Activated naive CD8-positive, alpha-beta T cell (primary cell): ENCODE data around the gene NODAL.

Experiments used
- H3K27ac Mint-ChIP-seq: one replicate; pipeline ENCODE4 v1.8.0; 2021; ENCODE audit warnings: mixed read lengths
- H3K27me3 Mint-ChIP-seq: one replicate; pipeline ENCODE4 v1.8.0; 2021; ENCODE audit warnings: mixed read lengths
- H3K36me3 Mint-ChIP-seq: one replicate; pipeline ENCODE4 v1.8.0; 2021; ENCODE audit warnings: mixed read lengths
- H3K4me1 Mint-ChIP-seq: one replicate; pipeline ENCODE4 v1.8.0; 2021; ENCODE audit warnings: low read depth, mixed read lengths
- H3K4me3 Mint-ChIP-seq: one replicate; pipeline ENCODE4 v1.8.0; 2021; ENCODE audit warnings: mild to moderate bottlenecking, mixed read lengths
- H3K9me3 Mint-ChIP-seq: one replicate; pipeline ENCODE4 v1.8.0; 2021; ENCODE audit warnings: low read depth, mixed read lengths

The NODAL gene

DNA sequence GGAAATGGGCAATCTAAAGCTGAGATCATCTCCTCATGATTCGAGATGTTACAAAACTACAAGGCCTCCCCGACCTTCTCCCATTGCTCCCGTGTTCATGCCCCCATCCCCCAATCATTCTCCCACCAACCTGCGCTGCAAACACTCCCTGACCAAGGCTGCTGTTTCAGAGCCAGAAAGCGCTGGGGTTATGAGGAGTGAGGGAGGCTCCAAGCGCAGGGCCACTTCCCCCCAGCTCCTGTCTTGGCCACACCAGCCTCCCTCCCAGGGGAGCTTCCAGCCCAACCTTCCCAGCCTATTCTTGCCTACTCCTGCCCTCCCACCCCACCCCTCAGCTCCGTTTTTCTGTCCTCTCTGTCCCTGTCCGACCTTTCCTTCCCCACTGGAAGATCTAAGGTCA is 14.7 kb upstream of the NODAL start:
- no peaks in the 10 kb centered on the region for H3K36me3 Mint-ChIP-seq

DNA sequence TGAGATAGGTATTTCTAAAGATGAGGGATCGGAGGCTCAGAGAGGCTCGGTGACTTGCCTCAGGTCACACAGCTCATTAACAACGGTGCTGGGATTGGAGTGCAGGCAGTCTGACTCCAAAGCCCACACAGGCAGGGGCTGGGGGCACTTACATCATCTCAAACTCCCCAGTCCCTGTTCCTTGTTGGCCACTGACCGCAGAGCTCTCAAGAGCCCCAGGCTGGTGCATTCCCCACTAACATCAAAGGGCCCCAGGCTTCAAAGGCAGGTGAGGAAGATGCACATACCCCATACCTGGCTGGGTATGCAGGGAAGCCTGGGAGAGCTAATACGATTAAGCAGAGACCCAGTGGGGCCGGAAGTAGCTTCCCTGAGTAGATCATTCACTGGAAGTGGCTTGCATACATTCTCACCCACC is 13.7 kb upstream of the NODAL start:
- no peaks in the 10 kb centered on the region for H3K9me3 Mint-ChIP-seq
- H3K4me3 Mint-ChIP-seq, result no peak overlapping the region
- no peak overlapping the region for H3K27ac Mint-ChIP-seq
- no peaks in the 10 kb centered on the region for H3K36me3 Mint-ChIP-seq
- peaks cover 9% of the 10 kb centered on the region for H3K4me1 Mint-ChIP-seq
- peaks cover 11% of the 10 kb centered on the region for H3K27me3 Mint-ChIP-seq

More for the DNA sequence above, 14.7 kb upstream of the NODAL start:
- no peak overlapping the region for H3K27ac Mint-ChIP-seq
- H3K4me3 Mint-ChIP-seq, result no peak overlapping the region
- peaks cover 9% of the 10 kb centered on the region for H3K4me1 Mint-ChIP-seq
- no peaks in the 10 kb centered on the region for H3K9me3 Mint-ChIP-seq
- H3K27me3 Mint-ChIP-seq, result peaks cover 16% of the 10 kb centered on the region

- Mint-ChIP-seq H3K36me3 (no peaks in the 10 kb centered on the region), H3K27me3 (peaks cover 3% of the 10 kb centered on the region), H3K9me3 (no peaks in the 10 kb centered on the region), H3K27ac (no peak overlapping the region), H3K4me3 (no peak overlapping the region), H3K4me1 (no peaks in the 10 kb centered on the region)
Observed at GRCh38 chr10:70448236-70448635, 6.8 kb upstream of the NODAL start.

DNA sequence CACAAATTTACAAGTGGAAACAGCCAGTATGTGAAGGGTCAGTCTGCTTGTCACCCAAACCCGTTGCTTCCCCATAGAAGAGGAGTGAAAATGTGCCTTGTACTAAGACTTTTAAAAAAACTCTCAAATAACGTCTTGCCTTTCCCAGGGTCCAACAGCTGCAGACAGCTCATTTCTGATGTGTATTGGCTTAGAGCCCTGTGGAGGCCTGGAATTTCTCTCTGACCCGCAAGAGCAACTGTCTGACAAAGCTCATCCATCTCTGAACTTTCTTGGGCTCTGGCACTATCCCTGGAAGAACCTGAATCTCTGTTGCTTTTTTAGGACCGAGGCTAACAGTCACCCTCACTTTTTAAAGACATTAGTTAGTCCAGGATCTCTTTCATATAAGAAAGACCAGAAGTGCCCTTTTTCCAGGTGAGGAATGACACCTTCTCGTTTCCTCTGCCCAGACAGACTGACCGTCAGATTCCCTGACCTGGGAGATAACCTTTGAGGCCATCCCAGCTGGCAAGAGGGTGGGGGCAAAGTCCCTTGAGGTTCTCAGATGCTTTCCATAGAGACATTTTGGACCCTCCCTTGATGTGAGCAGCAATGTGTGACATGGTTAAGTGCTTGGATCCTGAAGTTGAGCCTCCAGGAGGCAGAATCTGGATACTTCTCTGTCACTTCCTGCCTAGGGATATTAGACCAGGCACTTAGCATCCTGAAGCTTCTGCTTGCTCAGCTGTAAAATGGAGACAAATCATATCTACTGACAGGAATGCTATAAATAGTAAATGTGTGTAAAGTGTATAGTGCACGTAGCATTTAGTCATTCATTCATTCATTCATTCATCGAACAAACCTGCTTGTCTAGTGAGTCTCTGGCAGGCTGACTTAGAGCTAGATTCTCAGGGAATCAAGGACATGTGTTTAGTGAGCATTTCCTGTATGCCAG is 4.5 kb upstream of the NODAL start:
- H3K9me3 Mint-ChIP-seq, result no peaks in the 10 kb centered on the region
- peaks cover 10% of the 10 kb centered on the region for H3K27me3 Mint-ChIP-seq
- H3K36me3 Mint-ChIP-seq, result no peaks in the 10 kb centered on the region
- H3K4me1 Mint-ChIP-seq, result peaks cover 5% of the 10 kb centered on the region
- H3K27ac Mint-ChIP-seq, result no peak overlapping the region
- H3K4me3 Mint-ChIP-seq, result no peak overlapping the region

- H3K36me3 Mint-ChIP-seq, result peaks cover 2% of the 10 kb centered on the region
- H3K9me3 Mint-ChIP-seq, result no peaks in the 10 kb centered on the region
- peaks cover 12% of the 10 kb centered on the region for H3K4me1 Mint-ChIP-seq
- H3K27me3 Mint-ChIP-seq, result peaks cover 14% of the 10 kb centered on the region
- no peak overlapping the region for H3K4me3 Mint-ChIP-seq
- H3K27ac Mint-ChIP-seq, result no peak overlapping the region
Observed at GRCh38 chr10:70444744-70445143, 3.3 kb upstream of the NODAL start.

- peaks cover 12% of the 10 kb centered on the region for H3K4me1 Mint-ChIP-seq
- H3K27me3 Mint-ChIP-seq, result peaks cover 18% of the 10 kb centered on the region
- no peak overlapping the region for H3K27ac Mint-ChIP-seq
- H3K4me3 Mint-ChIP-seq, result peak overlapping the region; percentile 40
- peaks cover 2% of the 10 kb centered on the region for H3K36me3 Mint-ChIP-seq
- H3K9me3 Mint-ChIP-seq, result no peaks in the 10 kb centered on the region
Observed at GRCh38 chr10:70442332-70442988, 979 bp upstream of the NODAL start.

GRCh38 chr10:70441895-70442309 is 421 bp upstream of the NODAL start:
- H3K4me1 Mint-ChIP-seq, result peaks cover 12% of the 10 kb centered on the region
- peak overlapping the region; percentile 49 for H3K4me3 Mint-ChIP-seq
- H3K36me3 Mint-ChIP-seq, result peaks cover 2% of the 10 kb centered on the region
- peaks cover 18% of the 10 kb centered on the region for H3K27me3 Mint-ChIP-seq
- no peaks in the 10 kb centered on the region for H3K9me3 Mint-ChIP-seq
- no peak overlapping the region for H3K27ac Mint-ChIP-seq

- H3K36me3 Mint-ChIP-seq, result peaks cover 2% of the 10 kb centered on the region
- no peaks in the 10 kb centered on the region for H3K9me3 Mint-ChIP-seq
- H3K27me3 Mint-ChIP-seq, result peaks cover 18% of the 10 kb centered on the region
- peak overlapping the region; percentile 46 for H3K27ac Mint-ChIP-seq
- H3K4me3 Mint-ChIP-seq, result peak overlapping the region; percentile 84
- H3K4me1 Mint-ChIP-seq, result peaks cover 12% of the 10 kb centered on the region
Observed at GRCh38 chr10:70440296-70441160, 953 bp downstream of the NODAL start.

DNA sequence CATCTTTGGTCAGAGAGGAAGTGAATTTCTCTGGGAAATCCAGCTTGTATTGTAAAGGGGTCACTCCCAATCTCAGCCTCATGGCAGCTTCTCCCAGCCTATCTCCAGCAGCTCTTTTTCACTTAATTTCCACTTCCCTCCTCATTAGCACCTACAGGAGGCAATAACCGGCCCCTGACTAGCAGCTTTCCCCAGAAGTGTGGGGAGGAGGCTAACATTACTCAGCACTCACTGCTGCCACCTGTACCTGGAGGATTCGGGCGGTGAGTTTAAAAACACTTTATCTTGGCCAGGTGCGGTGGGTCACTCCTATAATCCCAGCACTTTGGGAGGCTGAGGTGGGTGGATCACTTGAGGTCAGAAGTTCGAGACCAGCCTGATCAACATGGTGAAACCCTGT is 3.8 kb downstream of the NODAL start:
- peaks cover 18% of the 10 kb centered on the region for H3K27me3 Mint-ChIP-seq

DNA sequence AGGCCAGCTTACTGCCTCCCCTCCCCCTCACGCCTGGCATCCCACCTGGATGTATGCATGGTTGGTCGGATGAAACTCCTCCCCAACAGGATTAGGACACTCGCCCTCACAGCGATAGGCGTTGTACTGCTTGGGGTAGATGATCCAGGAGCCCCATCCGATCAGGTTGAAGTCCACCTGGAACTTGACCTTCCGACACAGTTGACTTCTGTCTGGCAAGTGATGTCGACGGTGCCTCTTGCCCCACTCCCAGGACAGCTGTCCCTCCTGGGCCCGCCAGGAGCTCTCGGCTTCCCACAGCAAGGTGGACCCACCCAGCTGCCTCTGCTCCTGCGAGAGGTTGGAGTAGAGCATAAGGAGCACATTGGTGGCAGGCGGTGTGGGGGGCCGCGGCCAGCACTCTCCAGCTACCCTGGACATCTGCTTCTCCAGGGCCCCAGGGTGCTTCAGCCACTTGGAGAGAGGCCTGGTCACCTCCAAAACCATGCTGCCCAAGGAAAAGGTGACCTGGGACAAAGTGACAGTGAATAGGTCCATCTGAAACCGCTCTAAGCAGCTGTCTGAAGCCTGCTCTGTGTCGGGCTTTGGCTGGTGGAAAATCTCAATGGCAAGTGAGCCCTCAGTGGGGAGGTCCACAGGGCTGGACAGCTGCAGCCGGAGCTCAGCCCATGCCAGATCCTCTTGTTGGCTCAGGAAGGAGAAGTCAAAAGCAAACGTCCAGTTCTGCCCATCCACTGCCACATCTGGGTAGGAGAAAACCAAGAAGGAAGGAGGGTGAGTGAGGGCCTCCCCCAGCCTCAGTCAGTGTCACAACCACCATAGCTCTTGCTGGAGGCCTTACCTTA is 6.0 kb downstream of the NODAL start:
- Mint-ChIP-seq H3K9me3 (no peaks in the 10 kb centered on the region), H3K27ac (no peak overlapping the region), H3K27me3 (peaks cover 7% of the 10 kb centered on the region), H3K36me3 (no peaks in the 10 kb centered on the region), H3K4me1 (peaks cover 24% of the 10 kb centered on the region), H3K4me3 (no peak overlapping the region)

More for the DNA sequence above, 3.8 kb downstream of the NODAL start:
- Mint-ChIP-seq H3K36me3 (peaks cover 2% of the 10 kb centered on the region), H3K9me3 (no peaks in the 10 kb centered on the region), H3K4me3 (no peak overlapping the region), H3K27ac (no peak overlapping the region), H3K4me1 (peaks cover 22% of the 10 kb centered on the region)

DNA sequence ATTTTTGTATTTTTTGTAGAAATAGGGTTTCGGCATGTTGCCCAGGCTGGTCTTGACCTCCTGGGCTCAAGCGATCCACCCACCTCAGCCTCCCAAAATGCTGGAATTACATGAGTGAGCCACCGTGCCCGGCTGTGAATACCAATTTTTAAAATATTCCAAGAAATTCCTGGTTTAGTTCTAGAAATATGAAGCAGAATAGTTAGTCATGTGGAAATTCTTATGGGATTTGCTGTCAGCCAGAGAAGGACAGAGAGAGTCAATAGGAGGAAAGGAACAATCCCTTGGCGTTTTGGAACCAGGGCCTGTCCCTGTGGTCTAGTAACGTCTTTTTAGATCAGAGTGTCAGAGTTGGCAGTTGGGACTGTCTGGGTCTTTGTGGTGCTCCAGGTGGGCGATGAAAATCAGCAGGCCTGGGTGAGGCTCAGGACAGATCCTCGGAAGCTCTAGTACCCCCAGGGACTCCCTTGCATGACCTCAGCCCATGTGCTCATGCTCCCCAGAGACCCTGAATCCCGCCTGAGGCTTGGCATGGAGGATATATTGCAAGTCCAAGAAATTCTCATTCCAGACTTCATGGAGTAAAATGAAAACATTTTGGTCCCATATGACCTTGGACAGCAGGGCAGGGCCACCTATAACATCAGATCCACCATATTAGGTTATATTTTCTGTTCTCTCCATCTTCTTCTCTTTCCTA is 7.8 kb downstream of the NODAL start:
- Mint-ChIP-seq H3K4me1 (peaks cover 22% of the 10 kb centered on the region), H3K27me3 (peaks cover 2% of the 10 kb centered on the region), H3K4me3 (no peak overlapping the region), H3K27ac (no peak overlapping the region), H3K9me3 (no peaks in the 10 kb centered on the region), H3K36me3 (no peaks in the 10 kb centered on the region)

- H3K27ac Mint-ChIP-seq, result no peak overlapping the region
- peaks cover 2% of the 10 kb centered on the region for H3K36me3 Mint-ChIP-seq
- peak overlapping the region; percentile 15 for H3K4me3 Mint-ChIP-seq
- peaks cover 22% of the 10 kb centered on the region for H3K4me1 Mint-ChIP-seq
- no peaks in the 10 kb centered on the region for H3K9me3 Mint-ChIP-seq
- no peaks in the 10 kb centered on the region for H3K27me3 Mint-ChIP-seq
Observed at GRCh38 chr10:70432561-70433263, 8.8 kb downstream of the NODAL start.

GRCh38 chr10:70432101-70432500 is 9.4 kb downstream of the NODAL start:
- Mint-ChIP-seq H3K27ac (no peak overlapping the region), H3K4me3 (no peak overlapping the region), H3K36me3 (peaks cover 2% of the 10 kb centered on the region), H3K4me1 (peaks cover 22% of the 10 kb centered on the region), H3K27me3 (no peaks in the 10 kb centered on the region), H3K9me3 (no peaks in the 10 kb centered on the region)
